Measurements from ENCODE around the gene HIBADH. TPM values are rescaled to one million over a fixed set of nuclear protein-coding genes. Genes with fewer than 3 reads are reported as not detected.

Gene HIBADH
- total and polyA plus RNA-seq, 9 of the 15 experiments (the other 6 are each of a cell fraction or from before 2014, with no cell fraction given): 10.7 to 67.8 (median 36.9) TPM

GRCh38 chr7:27501001-27501400, 161.7 kb downstream of the HIBADH start (continued):
- TF ChIP-seq ZNF436 (CRISPR knock-in tag; IDR thresholded peaks at IDR 0.05): no peak
- no peak for TF ChIP-seq WHSC1 (IDR thresholded peaks at IDR 0.05; ENCODE audit: low read length)
- peak; percentile 80 for TF ChIP-seq CBFA2T3 (IDR thresholded peaks at IDR 0.05)
- no peak for TF ChIP-seq TEAD2 (tag; IDR thresholded peaks at IDR 0.05)
- 0 out of 4 replicates have a peak, but pooled peaks of 1 of the 2 experiments have one; percentile 33 for TF ChIP-seq NRF1 (conservative IDR thresholded peaks at IDR 0.05 in 1 of 2, IDR thresholded peaks at IDR 0.05 in 1 of 2)
- no peak for TF ChIP-seq HNRNPUL1 (IDR thresholded peaks at IDR 0.05; ENCODE audit: low read length)

DNA sequence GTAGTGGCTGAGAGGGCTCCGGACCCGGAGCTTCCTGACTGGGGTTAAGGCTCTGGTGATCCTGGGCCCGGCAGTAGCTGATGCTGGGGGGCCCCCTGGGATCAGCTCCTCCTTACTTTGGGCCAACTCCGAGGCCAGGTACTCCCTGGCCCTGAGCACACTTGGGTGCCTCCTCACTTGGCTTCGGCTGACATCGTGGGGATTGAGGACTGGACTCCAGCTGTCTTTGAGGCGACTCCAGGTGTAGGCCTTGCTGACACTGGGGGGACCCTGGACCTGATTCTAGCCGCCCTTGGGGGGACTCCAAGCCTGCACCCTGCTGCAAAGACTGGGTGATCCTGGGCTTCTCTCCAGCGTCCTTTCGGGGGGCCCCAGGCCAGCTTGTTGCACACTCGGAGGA, 170.5 kb downstream of the HIBADH start:
- Histone ChIP-seq H3K9ac (ENCODE audit: insufficient read depth in 1 of 2, low read depth in 2 of 2, low read length in 2 of 2) (0 out of 4 replicates have a peak overlapping the region, but pooled peaks of 1 of the 2 experiments have one; percentile 13), H4K20me1 (replicated peaks; ENCODE audit: control insufficient read depth, insufficient read depth, low read length) (no peaks in the 10 kb centered on the region), H3K4me3 (no peak overlapping the region), H2AFZ (ENCODE audit: low read depth, low read length) (no peak overlapping the region), H3K9me3 (replicated peaks; ENCODE audit: control insufficient read depth, insufficient read depth, low read depth, low read length) (no peaks in the 10 kb centered on the region), H3K79me2 (ENCODE audit: control insufficient read depth, insufficient read depth, low read length) (no peaks in the 10 kb centered on the region), H3K27me3 (ENCODE audit: control insufficient read depth in 2 of 2, insufficient read depth in 2 of 2, low read length in 2 of 2) (peaks cover 8 to 23% of the 10 kb centered on the region in 2 experiments; a peak in 3 of 5 replicates), H3K4me1 (replicated peaks in 1 of 2; ENCODE audit: control insufficient read depth in 2 of 2, insufficient read depth in 2 of 2, low read length in 2 of 2) (peaks cover 0 to 3% of the 10 kb centered on the region in 2 experiments; a peak in 1 of 5 replicates), H3K27ac (ENCODE audit: extremely low read depth, low read depth, low read length) (no peak overlapping the region), H3K4me2 (ENCODE audit: insufficient read depth, low read length) (no peak overlapping the region), H3K36me3 (ENCODE audit: control insufficient read depth, insufficient read depth, low read length) (no peaks in the 10 kb centered on the region), H3K9me1 (ENCODE audit: control insufficient read depth, insufficient read depth, low read length) (no peaks in the 10 kb centered on the region)
- DNase-seq (ENCODE audit: extremely low read depth in 1 of 4, low spot score in 3 of 4) (no peak), FAIRE-seq (no peak), ATAC-seq (no peak)
- POLR2A ChIA-PET: interaction anchor here (0.5 to 1.2 kb wide), 3 partner anchors 20 to 291 kb away, joined by 3 read pairs; no protein-coding TSS in a partner anchor
- BruUV-seq (replicated peaks): no TSS peak
- WGBS (ENCODE audit: insufficient coverage, low coverage, missing lambda C conversion rate): 11% methylated on average over 10 of the region's 11 CpGs
- CTCF ChIA-PET (ENCODE audit: low intra/inter-chr PET ratio): no interaction called here
- in situ Hi-C loops (cut with MboI) (no loop called here), intact Hi-C loops (cut with micrococcal nuclease) (no loop called here)
- TF ChIP-seq RFX5 (IDR thresholded peaks at IDR 0.05; ENCODE audit: low read depth, low read length): no peak
- TF ChIP-seq PHF21A (IDR thresholded peaks at IDR 0.05; ENCODE audit: borderline replicate concordance, low read depth): no peak
- TF ChIP-seq CEBPB (tag; IDR thresholded peaks at IDR 0.05): no peak
- TF ChIP-seq IRF9 (tag; IDR thresholded peaks at IDR 0.05): no peak
- TF ChIP-seq, protein P1, sequence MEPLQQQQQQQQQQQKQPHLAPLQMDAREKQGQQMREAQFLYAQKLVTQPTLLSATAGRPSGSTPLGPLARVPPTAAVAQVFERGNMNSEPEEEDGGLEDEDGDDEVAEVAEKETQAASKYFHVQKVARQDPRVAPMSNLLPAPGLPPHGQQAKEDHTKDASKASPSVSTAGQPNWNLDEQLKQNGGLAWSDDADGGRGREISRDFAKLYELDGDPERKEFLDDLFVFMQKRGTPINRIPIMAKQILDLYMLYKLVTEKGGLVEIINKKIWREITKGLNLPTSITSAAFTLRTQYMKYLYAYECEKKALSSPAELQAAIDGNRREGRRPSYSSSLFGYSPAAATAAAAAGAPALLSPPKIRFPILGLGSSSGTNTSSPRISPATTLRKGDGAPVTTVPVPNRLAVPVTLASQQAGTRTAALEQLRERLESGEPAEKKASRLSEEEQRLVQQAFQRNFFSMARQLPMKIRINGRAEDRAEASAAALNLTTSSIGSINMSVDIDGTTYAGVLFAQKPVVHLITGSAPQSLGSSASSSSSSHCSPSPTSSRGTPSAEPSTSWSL (CRISPR knock-in tag; IDR thresholded peaks at IDR 0.05; ENCODE audit: borderline replicate concordance): no peak
- TF ChIP-seq ZKSCAN3 (CRISPR knock-in tag; IDR thresholded peaks at IDR 0.05): no peak
- TF ChIP-seq, protein P2, sequence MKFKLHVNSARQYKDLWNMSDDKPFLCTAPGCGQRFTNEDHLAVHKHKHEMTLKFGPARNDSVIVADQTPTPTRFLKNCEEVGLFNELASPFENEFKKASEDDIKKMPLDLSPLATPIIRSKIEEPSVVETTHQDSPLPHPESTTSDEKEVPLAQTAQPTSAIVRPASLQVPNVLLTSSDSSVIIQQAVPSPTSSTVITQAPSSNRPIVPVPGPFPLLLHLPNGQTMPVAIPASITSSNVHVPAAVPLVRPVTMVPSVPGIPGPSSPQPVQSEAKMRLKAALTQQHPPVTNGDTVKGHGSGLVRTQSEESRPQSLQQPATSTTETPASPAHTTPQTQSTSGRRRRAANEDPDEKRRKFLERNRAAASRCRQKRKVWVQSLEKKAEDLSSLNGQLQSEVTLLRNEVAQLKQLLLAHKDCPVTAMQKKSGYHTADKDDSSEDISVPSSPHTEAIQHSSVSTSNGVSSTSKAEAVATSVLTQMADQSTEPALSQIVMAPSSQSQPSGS (CRISPR knock-in tag; IDR thresholded peaks at IDR 0.05): no peak
- no peak for TF ChIP-seq CREM (IDR thresholded peaks at IDR 0.05; ENCODE audit: low read depth)
- no peak for TF ChIP-seq PTBP1 (IDR thresholded peaks at IDR 0.05; ENCODE audit: low read depth, low read length)
- TF ChIP-seq ZNF79 (CRISPR knock-in tag; IDR thresholded peaks at IDR 0.05; ENCODE audit: low read depth): no peak
- TF ChIP-seq MNT (conservative IDR thresholded peaks at IDR 0.05): no peak
- no peak for TF ChIP-seq EWSR1 (IDR thresholded peaks at IDR 0.05; ENCODE audit: borderline replicate concordance, low read depth, partially characterized antibody)
